ENCODE measurements around the gene RAB3B.

Gene RAB3B

GRCh38 chr1:51867479-51868232, 122.8 kb downstream of the RAB3B start:
- FAIRE-seq = no peak

DNA sequence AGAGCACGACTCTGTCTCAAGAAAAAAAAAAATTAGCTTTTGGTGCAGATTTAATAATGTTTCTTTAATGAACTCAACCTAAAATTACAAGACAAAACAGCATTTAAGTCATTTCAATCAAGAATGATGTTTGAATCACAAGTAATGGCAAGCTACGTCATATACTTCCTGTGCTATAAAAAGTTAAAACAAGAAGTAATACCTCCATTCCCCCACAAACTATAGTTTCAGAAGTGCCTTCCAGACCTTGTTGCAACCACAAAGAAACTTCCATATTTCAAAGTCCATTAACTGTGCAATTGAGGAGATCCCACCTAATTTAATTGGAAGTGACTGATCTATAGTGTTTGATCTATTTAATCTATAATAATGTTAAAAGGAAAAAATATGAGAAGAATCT, 127.1 kb downstream of the RAB3B start:
- FAIRE-seq = no peak

DNA sequence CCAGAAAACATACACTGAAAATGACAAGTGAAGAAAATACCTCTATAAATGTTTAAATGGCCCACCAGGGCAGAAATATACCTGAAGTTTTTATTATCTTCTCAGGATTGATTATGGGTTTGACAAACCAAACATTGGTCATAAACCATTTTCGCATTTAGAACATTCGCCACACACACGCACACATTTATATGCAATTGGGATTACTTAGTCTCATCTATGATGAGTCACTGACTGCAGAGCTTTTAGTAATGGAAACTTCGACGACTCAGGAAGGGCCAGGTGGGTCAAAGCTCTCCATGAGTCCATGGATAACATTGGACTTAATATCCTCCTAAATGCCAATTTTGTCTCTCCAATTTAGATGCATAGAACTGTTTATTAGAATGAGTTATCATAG, 128.8 kb downstream of the RAB3B start:
- no peak for FAIRE-seq

DNA sequence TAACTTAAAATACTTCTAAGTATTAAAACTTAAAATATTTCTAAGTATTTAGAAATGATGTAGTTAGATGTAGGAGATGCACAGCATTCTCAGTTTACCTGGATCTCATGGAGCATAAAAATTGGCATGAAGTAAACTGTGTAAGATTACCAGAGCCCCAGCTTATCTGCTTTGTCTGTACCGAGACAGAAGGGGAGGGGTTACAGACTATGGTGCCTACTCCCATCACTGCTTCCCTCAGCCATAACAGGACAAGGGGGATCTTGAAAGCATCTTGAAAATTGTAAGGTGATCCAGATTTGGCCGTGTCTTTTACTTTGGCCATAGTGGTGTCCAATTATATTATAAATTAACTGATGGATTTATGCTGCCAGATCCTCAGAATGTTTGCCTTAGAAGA, 130.8 kb downstream of the RAB3B start:
- FAIRE-seq = no peak

DNA sequence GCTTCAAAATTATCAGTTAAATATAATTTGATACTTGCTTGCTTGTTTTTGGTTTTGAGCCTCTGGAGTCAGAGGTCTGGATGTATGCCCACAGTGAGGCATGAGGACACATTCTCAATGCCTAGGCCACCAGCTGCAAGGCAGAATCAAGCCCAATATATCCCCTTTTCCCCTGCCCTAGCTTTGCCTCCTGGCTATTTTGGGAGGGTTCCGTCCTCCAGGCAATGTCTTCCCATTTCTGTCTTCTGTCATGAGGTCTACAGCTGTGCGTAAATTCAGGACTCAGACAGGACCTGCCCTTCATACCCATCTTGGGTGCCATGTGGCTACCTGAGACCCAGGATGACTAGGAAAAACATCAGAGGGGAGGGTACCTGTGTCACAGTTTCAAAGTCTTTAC, 131.2 kb downstream of the RAB3B start:
- FAIRE-seq = no peak

DNA sequence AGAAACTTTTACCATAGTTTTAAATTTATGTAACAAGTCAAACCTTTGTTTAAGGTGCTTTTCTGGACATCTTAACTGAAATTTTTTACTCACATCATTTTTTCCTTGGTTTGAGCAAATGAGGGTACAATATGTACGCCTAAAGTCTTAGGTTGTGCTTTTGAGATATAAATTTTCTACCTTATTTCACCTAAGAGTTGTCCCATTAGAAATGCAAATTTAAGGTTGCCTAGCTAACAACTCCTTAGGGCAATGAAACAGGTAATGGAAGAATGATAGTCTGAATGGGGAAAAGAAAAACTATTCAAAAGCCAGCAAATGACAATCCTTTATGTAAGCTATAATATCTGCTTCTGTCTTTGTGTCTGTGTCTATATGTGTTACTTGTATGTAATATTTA, 131.6 kb downstream of the RAB3B start:
- FAIRE-seq = no peak

Measured in islet of Langerhans (tissue), 1 donor.